HG03575 (cell line): ENCODE data around the gene SMARCA4.

Source experiments
- ATAC-seq: cut with Tn5 transposase; IDR thresholded peaks from one replicate; pipeline ENCODE4 v1.9.1; 2021; ENCODE audit not compliant: unreplicated experiment, insufficient number of reproducible peaks, low FRiP score; ENCODE audit errors: extremely low read depth

SMARCA4 gene

DNA sequence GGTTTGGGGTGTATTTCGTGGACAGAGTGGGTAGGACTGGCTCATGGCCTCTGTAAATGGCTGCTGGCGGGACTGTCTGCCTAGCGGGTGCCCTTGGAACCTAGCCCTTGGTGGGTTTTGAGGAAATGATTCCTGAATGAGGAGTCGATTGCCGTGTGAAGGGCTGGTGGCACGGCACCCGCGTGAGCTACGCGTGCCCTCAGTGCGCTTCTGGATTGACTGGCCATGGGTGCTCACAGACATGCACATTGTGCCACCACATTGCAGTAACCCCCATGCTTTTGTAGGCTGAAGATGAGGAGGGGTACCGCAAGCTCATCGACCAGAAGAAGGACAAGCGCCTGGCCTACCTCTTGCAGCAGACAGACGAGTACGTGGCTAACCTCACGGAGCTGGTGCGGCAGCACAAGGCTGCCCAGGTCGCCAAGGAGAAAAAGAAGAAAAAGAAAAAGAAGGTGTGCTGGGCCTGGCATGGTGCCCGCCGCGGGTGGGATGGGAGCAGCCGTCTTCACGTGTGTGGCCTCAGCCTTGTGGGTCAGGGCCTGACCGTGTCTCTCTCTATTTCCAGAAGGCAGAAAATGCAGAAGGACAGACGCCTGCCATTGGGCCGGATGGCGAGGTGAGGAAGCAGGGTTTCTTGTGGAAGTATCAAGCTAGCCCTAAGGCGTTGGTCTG is 35.2 kb downstream of the SMARCA4 start:
- no peak for ATAC-seq

- ATAC-seq = no peak
Measured at GRCh38 chr19:10998045-10998533, 37.3 kb downstream of the SMARCA4 start.

DNA sequence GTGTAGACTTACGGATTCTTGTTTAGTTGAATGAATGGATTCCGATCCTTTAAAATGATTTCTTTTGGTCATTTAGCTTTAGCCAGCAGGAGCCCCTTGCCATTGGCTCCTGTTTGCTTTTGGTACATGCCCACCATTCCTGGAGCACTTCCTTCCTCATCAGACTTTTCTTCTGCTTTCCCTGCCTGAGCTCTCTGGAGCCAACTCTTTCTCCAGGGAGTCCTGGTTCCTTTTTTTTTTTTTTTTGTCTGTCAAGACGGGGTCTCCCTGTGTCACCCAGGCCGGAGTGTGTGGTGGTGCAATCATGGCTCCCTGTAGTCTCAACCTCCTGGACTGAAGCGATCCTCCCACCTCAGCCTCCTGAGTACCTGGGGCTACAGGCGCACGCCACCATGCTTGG is 37.8 kb downstream of the SMARCA4 start:
- no peak for ATAC-seq

DNA sequence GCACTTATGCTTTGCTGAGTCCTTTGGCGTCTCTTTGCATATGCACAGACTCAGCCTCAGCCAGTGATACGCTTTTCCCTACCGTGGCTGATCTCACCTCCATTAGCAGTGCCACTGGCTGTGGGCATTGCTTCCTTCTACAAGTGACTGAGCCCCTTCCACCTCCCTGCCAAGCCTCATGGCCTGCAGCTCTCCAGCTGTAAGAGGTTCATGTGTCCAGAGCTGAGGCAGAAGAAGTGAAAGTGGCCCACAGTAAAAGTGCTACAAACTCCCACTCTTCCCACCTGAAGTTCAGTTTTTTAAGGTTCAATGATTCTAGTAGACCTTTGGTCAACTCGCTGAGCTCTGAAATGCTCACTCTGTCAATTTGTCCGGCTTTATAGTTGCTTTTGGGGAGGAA is 44.7 kb downstream of the SMARCA4 start:
- ATAC-seq = no peak

DNA sequence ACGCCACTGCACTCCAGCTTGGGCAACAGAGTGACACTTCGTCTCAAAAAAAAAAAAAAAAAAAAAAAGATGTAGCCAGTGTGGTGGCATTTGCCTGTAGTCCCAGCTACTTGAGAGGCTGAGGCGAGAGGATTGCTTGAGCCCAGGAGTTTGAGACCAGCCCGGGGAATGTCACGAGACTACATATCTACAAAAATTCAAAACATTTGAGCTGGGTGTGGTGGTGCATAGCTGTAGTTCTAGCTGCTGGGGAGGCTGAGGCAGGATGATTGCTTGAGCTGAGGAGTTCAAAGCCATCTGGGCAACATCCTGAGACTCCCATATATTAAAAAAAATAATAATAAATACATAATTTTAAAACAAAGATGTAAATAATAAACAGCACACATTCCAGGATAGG is 46.6 kb downstream of the SMARCA4 start:
- no peak for ATAC-seq

- no peak for ATAC-seq
Measured at GRCh38 chr19:11007962-11008532, 47.2 kb downstream of the SMARCA4 start.

GRCh38 chr19:11010041-11010440 is 49.2 kb downstream of the SMARCA4 start:
- no peak for ATAC-seq

DNA sequence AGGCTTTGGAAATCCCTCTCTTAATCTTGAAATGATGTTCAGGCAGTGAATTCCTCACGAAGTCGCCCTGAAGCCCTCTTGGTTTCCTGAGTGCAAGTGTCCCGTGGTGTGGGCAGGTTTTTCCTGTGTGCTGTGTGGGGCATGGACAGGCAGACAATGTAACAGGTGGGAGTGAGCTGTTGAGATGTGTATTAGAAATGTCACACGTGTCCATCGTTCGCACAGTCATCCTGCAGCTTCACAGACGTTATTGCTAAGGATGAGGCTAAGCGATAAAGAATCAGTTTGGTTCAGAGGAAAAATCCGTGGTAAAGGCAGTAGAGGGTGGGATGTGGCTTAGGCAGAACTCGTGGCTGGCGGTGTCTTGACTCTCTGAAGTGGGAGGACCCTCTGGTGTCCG is 51.7 kb downstream of the SMARCA4 start:
- ATAC-seq = no peak

- ATAC-seq = no peak
Measured at GRCh38 chr19:11013771-11014170, 52.9 kb downstream of the SMARCA4 start.

DNA sequence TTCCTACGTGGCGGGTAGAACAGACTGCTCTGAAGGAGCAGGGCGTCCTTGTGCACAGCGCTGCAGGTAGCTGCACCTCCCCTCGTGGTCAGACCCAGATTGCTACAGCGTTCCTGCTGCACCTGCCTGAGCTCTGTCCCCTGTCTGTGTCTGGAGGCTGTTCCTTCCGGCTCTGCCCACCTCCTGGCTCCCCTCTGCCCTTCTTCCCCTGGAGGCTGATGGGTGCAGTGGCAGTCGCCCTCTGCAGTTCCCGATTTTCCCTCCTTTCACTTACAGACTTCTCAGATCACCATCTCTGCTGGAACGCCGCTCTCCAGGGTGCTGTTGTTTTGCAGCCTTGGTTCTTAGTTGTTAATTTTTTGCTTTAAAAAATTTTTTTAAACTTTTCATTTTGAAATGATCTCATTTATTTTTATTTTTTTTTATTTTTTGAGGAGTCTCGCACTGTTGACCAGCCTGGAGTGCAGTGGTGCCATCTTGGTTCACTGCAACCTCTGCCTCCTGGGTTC is 53.6 kb downstream of the SMARCA4 start:
- no peak for ATAC-seq

GRCh38 chr19:11016631-11017030 is 55.8 kb downstream of the SMARCA4 start:
- ATAC-seq = no peak

DNA sequence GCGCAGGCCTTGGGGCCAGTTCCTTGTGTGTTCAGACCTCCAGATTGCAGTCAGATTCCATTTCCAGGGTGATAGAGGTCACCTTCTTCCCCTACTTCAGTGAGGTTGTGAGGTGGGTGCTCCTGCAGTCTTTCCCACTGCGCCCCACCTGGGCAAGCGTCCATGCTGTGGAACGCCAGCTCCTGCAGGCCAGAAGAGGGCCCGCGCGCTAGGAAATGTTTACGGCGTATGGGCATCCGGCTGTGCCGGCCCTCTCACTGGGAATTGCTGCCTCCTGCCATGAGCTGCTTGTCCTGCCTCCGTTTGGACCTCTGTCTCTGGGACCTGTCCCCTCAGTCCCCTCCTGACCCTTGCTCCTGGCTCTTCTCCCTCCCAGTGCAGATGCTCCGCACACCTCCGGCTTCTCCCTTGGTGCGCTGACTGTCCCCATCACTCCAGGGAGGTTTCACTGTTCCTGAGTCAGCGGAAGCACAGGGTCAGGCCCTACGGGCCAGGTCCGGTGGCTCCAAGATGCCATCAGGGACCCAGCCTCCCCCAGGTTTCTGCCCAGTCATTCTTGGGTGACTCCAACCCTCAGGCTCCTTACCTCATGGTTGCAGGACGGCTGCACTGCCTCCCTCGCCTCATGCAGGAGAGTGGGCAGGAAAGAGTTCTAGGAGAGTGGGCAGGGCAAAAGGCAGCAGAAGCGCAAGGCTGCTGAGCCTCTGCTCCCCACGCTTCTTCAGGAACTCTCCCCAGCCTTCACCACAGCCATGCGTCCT is 56.6 kb downstream of the SMARCA4 start:
- no peak for ATAC-seq

- ATAC-seq = no peak
Measured at GRCh38 chr19:11018179-11018578, 57.3 kb downstream of the SMARCA4 start.

DNA sequence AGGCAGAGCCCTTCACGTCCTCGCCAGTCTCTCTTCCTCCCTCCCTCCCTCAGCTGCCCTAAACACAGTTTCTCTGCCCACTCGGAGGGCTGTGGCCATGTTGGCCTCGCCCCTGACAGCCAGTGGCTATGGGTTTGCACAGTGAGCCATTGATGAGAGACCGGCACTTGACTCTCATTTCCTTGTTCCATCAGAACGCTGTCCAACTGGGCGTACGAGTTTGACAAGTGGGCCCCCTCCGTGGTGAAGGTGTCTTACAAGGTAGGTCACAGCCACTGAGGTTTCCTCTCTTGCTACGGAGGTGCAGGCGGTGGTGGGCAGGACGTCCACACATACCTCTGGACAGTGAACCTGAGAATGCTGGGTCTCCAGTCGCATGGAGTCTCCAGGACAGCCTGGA is 57.9 kb downstream of the SMARCA4 start:
- no peak for ATAC-seq

GRCh38 chr19:11019262-11019661 is 58.4 kb downstream of the SMARCA4 start:
- no peak for ATAC-seq

- no peak for ATAC-seq
Measured at GRCh38 chr19:11019824-11020223, 59.0 kb downstream of the SMARCA4 start.

- ATAC-seq = no peak
Measured at GRCh38 chr19:11020423-11020822, 59.6 kb downstream of the SMARCA4 start.

- ATAC-seq = no peak
Measured at GRCh38 chr19:11020982-11021759, 60.3 kb downstream of the SMARCA4 start.

DNA sequence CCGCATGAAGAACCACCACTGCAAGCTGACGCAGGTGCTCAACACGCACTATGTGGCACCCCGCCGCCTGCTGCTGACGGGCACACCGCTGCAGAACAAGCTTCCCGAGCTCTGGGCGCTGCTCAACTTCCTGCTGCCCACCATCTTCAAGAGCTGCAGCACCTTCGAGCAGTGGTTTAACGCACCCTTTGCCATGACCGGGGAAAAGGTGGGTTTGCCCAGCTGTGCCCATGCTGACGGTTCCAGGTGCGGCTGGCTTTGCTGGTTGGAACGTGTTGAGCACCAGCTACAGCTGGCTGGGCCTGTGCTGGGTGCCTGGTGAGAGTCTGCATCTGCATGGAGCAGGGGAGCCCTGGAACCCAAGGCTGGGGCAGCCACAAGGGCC is 60.9 kb downstream of the SMARCA4 start:
- ATAC-seq = no peak
